Tibial nerve (tissue), 4 donors: Measurements from ENCODE around the gene ALG10B. TPM values are rescaled to one million over a fixed set of nuclear protein-coding genes. Genes with fewer than 3 reads are reported as not detected.
"Not testable (repeated sequence)": the region's sequence is repeated elsewhere in the genome, so short reads cannot be mapped to it uniquely, and the experiment has no call there.

Source experiments
- DNase-seq, 2 donors: peaks; one replicate each; pipeline ENCODE4 v3.0.0-alpha.2; 2019; ENCODE audit warnings: low spot score in 2 of 2
- H3K27ac ChIP-seq, 4 donors: fragments of 200-600 bp; sonication (generic) in 3 of 4; one replicate each; pipeline ENCODE4 v1.5.1; 2017 to 2019; ENCODE audit warnings: mild to moderate bottlenecking in 1 of 4
- H3K27me3 ChIP-seq, 2 donors: fragments of 200-600 bp; sonication (generic) in 1 of 2; one replicate each; pipeline versions ENCODE4 v1.5.1 to v1.6.0; 2017 to 2019
- H3K36me3 ChIP-seq, 3 donors: fragments of 200-600 bp; sonication (generic); one replicate each; pipeline ENCODE4 v1.5.1; 2018 to 2019
- H3K4me1 ChIP-seq, 4 donors: fragments of 200-600 bp; sonication (generic) in 3 of 4; one replicate each; pipeline ENCODE4 v1.5.1; 2017 to 2019
- H3K4me3 ChIP-seq, 4 donors: fragments of 200-600 bp; sonication (generic) in 3 of 4; one replicate each; pipeline ENCODE4 v1.5.1; 2017 to 2019; ENCODE audit warnings: mild to moderate bottlenecking in 1 of 4, moderate library complexity in 1 of 4
- H3K9me3 ChIP-seq, 4 donors: fragments of 200-600 bp; sonication (generic) in 3 of 4; one replicate each; pipeline ENCODE4 v1.5.1; 2017 to 2019
- CTCF ChIP-seq, 5 experiments: fragments of 200-600 bp in 3 of 5; fragments of 450-650 bp in 2 of 5; sonication (generic) in 3 of 5; IDR thresholded peaks; one replicate each; pipeline ENCODE4 v1.5.1; 2016 to 2019; ENCODE audit warnings: antibody characterized with exemption in 5 of 5, mild to moderate bottlenecking in 3 of 5, moderate library complexity in 2 of 5
- EP300 ChIP-seq, 2 donors: sonication (generic); formaldehyde crosslinking; IDR thresholded peaks; one replicate each; pipeline ENCODE4 v1.6.1; 2017; ENCODE audit warnings: antibody characterized with exemption in 2 of 2, mild to moderate bottlenecking in 1 of 2
- POLR2A ChIP-seq, 2 donors: fragments of 450-650 bp; IDR thresholded peaks; one replicate each; pipeline ENCODE4 v1.6.1; 2017; ENCODE audit warnings: antibody characterized with exemption in 2 of 2, mild to moderate bottlenecking in 2 of 2, moderate library complexity in 2 of 2
- WGBS, 2 donors: methylation state at CpG; one replicate each; pipeline ENCODE4 v1.1.5; 2018; 5-methylcytosine and 5-hydroxymethylcytosine counted together
- total RNA-seq, 4 donors: library from RNA; depleted of rRNA; stranded (reverse); fragments of >200 nt; gene quantifications; one replicate each; pipeline ENCODE4 v1.1.0, GENCODE V29; 2016

The ALG10B gene
- total RNA-seq, 4 donors from 2014 or later: 3.0 to 8.0 (median 5.5) TPM

- H3K27me3 ChIP-seq: no peaks in the 10 kb centered on the region
- H3K4me1 ChIP-seq: peaks cover 0 to 6% (median 0%) of the 10 kb centered on the region in 4 donors
- 17 to 20% methylated on average over 6 of the region's 6 CpGs for WGBS, 2 donors
- H3K27ac ChIP-seq: no peak overlapping the region
- DNase-seq: no peak
- H3K9me3 ChIP-seq: no peaks in the 10 kb centered on the region
- H3K4me3 ChIP-seq: no peak overlapping the region
- H3K36me3 ChIP-seq: peaks cover 0 to 4% (median 0%) of the 10 kb centered on the region in 3 donors
- TF ChIP-seq CTCF (IDR thresholded peaks at IDR 0.05): peak; percentile 35 to 66 (median 54)
- no peak for TF ChIP-seq POLR2A (IDR thresholded peaks at IDR 0.05)
These were observed 11.8 kb downstream of the ALG10B start for GRCh38 chr12:38328306-38328895.

DNA sequence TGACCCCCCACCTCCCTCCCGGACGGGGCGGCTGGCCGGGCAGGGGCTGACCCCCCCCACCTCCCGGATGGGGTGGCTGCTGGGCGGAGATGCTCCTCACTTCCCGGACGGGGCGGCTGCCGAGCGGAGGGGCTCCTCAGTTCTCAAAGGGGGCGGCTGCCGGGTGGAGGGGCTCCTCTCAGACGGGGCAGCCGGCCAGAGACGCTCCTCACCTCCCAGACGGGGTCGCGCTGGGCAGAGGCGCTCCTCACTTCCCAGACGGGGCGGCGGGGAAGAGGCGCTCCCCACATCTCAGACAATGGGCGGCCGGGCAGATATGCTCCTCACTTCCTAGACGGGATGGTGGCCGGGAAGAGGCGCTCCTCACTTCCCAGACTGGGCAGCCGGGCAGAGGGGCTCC is 13.8 kb downstream of the ALG10B start:
- H3K27me3 ChIP-seq, DNase-seq, H3K27ac ChIP-seq, H3K4me1 ChIP-seq, H3K9me3 ChIP-seq, H3K4me3 ChIP-seq, H3K36me3 ChIP-seq: not testable (repeated sequence)
- 94 to 97% methylated on average over 7 to 19 of the region's 30 CpGs for WGBS, 2 donors

DNA sequence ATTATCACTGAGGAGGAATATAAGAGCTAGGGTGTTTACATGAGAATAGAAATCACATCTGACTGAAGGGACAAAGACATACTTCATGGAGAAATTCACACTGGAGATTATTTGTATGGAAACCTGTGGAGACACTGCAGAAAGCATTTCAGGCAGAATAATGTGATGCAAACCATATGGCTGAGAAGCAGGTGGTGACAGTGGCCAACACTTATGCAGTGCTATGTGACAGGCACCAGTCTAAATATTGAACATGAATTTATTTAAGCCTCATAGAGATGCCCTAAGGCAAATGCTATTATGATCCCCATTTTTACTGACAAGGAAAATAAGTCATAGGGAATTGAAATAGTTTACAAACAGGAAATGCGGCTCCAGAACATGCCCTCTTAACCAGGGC is 16.2 kb downstream of the ALG10B start:
- Histone ChIP-seq H3K4me3 (no peak overlapping the region), H3K4me1 (peaks cover 0 to 6% (median 0%) of the 10 kb centered on the region in 4 donors), H3K27ac (no peak overlapping the region), H3K27me3 (no peaks in the 10 kb centered on the region), H3K36me3 (no peaks in the 10 kb centered on the region), H3K9me3 (no peaks in the 10 kb centered on the region)
- 81 to 93% methylated on average over 1 of the region's 1 CpG for WGBS, 2 donors
- TF ChIP-seq CTCF (IDR thresholded peaks at IDR 0.05) (no peak), POLR2A (IDR thresholded peaks at IDR 0.05) (no peak), EP300 (IDR thresholded peaks at IDR 0.05) (no peak)
- DNase-seq: no peak

DNA sequence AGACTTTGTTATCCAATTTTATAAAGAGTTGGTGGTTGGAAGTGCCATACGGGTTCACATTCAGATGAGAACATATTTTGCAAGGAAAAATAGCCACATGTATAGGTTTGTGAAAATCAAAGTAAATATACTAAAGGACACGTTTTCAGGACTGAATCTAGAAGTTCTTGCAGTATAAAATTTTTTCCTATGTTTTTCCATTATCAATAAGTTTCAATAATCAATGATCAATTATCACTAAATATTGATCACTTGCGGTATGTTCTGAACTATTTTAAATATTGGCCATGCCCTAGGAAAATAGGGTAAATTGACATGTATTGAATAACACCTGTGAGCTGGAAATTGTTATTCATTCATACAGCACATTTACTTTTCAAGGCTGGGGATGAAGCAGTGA is 25.9 kb downstream of the ALG10B start:
- H3K27ac ChIP-seq: no peak overlapping the region
- no peak overlapping the region for H3K4me3 ChIP-seq
- DNase-seq: no peak
- no peaks in the 10 kb centered on the region for H3K27me3 ChIP-seq
- H3K4me1 ChIP-seq: no peaks in the 10 kb centered on the region
- TF ChIP-seq CTCF (IDR thresholded peaks at IDR 0.05): no peak
- no peak for TF ChIP-seq POLR2A (IDR thresholded peaks at IDR 0.05)
- TF ChIP-seq EP300 (IDR thresholded peaks at IDR 0.05): no peak
- 65 to 67% methylated on average over 3 of the region's 3 CpGs for WGBS, 2 donors
- H3K36me3 ChIP-seq: no peaks in the 10 kb centered on the region
- no peaks in the 10 kb centered on the region for H3K9me3 ChIP-seq

DNA sequence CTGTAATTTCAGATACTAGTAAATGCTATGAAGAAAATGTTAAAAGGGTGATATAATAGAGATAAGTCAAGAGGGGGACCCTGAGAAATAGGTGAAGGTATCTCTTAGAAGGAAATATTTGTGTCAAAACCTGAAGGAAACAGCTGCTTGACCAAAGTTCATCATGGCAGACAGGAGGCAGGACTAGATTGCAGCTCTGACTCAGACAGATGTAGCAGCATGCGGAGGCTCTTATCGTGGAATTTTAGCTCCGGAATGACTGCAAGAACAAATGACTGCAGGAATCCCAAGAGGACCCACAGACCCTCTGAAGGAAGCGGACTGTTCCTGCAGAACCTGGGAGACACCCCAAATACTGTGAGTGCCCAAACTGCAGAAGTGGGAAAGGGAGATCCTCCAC is 26.7 kb downstream of the ALG10B start:
- not testable (repeated sequence) for H3K27ac ChIP-seq, DNase-seq, H3K36me3 ChIP-seq, H3K27me3 ChIP-seq, H3K4me1 ChIP-seq, H3K9me3 ChIP-seq, H3K4me3 ChIP-seq
- WGBS, 2 donors: 73 to 97% methylated on average over 4 of the region's 4 CpGs

DNA sequence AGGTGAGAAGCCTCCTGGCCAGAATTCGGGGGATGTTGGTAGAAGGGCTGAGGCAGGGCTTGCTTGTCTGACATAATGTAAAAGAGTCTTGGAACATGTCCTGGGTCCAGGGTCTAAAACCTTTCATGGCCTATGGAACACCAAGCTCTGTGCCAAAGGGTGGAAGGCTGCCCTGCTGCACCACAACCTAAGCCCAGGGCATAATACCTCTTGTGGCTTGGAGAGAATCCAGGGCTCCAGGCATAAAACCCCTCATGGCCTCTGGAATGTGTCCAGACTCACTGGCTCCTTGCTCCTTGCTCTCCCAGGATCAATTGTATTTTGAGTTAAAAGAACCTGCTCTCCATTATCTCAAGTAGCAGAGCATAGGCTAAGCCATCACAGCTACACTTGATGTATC is 27.3 kb downstream of the ALG10B start:
- not testable (repeated sequence) for H3K9me3 ChIP-seq, H3K27me3 ChIP-seq, H3K36me3 ChIP-seq, H3K27ac ChIP-seq, H3K4me3 ChIP-seq, H3K4me1 ChIP-seq, DNase-seq
- 85 to 92% methylated on average over 1 of the region's 1 CpG for WGBS, 2 donors
